DND-41 (cell line): Measurements from ENCODE around the gene KIAA0753.

Experiments
- ATAC-seq: fragments of 200-7000 bp; cut with Tn5 transposase; 3 replicates; pipeline ENCODE4 v1.9.1; 2021; ENCODE audit warnings: low read depth; ENCODE audit not compliant: insufficient read depth
- DNase-seq: peaks from one replicate; pipeline ENCODE4 v3.0.0-alpha.2; 2020
- H2AFZ ChIP-seq: 2 replicates; pipeline ENCODE4 v1.6.0; 2012; ENCODE audit warnings: low read depth, low read length
- H3K27ac ChIP-seq: 2 replicates; pipeline ENCODE4 v1.5.1; 2012; ENCODE audit warnings: low read length, inconsistent platforms
- H3K27me3 ChIP-seq: fragments of 200-600 bp; sonication (generic); 2 replicates; pipeline ENCODE4 v1.6.0; 2012; ENCODE audit warnings: low read length, mild to moderate bottlenecking, inconsistent platforms; ENCODE audit not compliant: insufficient read depth, poor library complexity
- H3K36me3 ChIP-seq: 2 replicates; pipeline ENCODE4 v1.5.1; 2012; ENCODE audit warnings: low read length, inconsistent platforms; ENCODE audit not compliant: insufficient read depth
- H3K4me1 ChIP-seq: 2 replicates; pipeline ENCODE4 v1.5.1; 2012; ENCODE audit warnings: mild to moderate bottlenecking, low read length; ENCODE audit not compliant: insufficient read depth
- H3K4me2 ChIP-seq: 2 replicates; pipeline ENCODE4 v1.6.0; 2012; ENCODE audit warnings: mild to moderate bottlenecking, moderate library complexity, low read length, inconsistent platforms; ENCODE audit not compliant: insufficient read depth
- H3K4me3 ChIP-seq, 2 experiments: fragments of 200-600 bp in 1 of 2; shearing (Covaris generic) in 1 of 2; 2 replicates each; pipeline ENCODE4 v1.5.1; 2012 to 2016; ENCODE audit warnings: inconsistent platforms in 2 of 2, low read length in 2 of 2, mild to moderate bottlenecking in 2 of 2, low read depth in 1 of 2, moderate library complexity in 1 of 2
- H3K79me2 ChIP-seq: 2 replicates; pipeline ENCODE4 v1.6.0; 2012; ENCODE audit warnings: low read length, inconsistent platforms; ENCODE audit not compliant: insufficient read depth
- H3K9ac ChIP-seq: 2 replicates; pipeline ENCODE4 v1.6.0; 2012; ENCODE audit warnings: low read depth, mild to moderate bottlenecking, inconsistent platforms, low read length, moderate library complexity
- H3K9me3 ChIP-seq: 2 replicates; pipeline ENCODE4 v1.5.1; 2012; ENCODE audit warnings: low read length, moderate library complexity, mild to moderate bottlenecking, inconsistent platforms; ENCODE audit not compliant: insufficient read depth, severe bottlenecking
- H4K20me1 ChIP-seq: 2 replicates; pipeline ENCODE4 v1.6.0; 2012; ENCODE audit warnings: low read length; ENCODE audit not compliant: insufficient read depth
- CTCF ChIP-seq: IDR thresholded peaks from 2 replicates; pipeline ENCODE4 v1.5.1; 2012; ENCODE audit warnings: borderline replicate concordance, low read length, moderate library complexity, mild to moderate bottlenecking; ENCODE audit not compliant: poor library complexity, severe bottlenecking; ENCODE audit errors: extremely low read depth
- EZH2 ChIP-seq: IDR thresholded peaks from 3 replicates; pipeline ENCODE4 v1.6.1; 2012; ENCODE audit warnings: borderline replicate concordance, low read depth, mild to moderate bottlenecking, moderate library complexity, low read length, inconsistent platforms; ENCODE audit not compliant: severe bottlenecking

The KIAA0753 gene

GRCh38 chr17:6669479-6670212, 29.1 kb upstream of the KIAA0753 start:
- Histone ChIP-seq H3K27ac (no peak overlapping the region), H2AFZ (no peak overlapping the region), H3K36me3 (no peaks in the 10 kb centered on the region), H3K4me2 (no peak overlapping the region), H4K20me1 (peaks cover 6% of the 10 kb centered on the region; the same call in 1 of the 2 replicates), H3K4me3 (no peak overlapping the region), H3K27me3 (peaks cover 14% of the 10 kb centered on the region), H3K9me3 (no peaks in the 10 kb centered on the region), H3K79me2 (no peaks in the 10 kb centered on the region), H3K4me1 (no peaks in the 10 kb centered on the region), H3K9ac (no peak overlapping the region)
- ATAC-seq (no peak), DNase-seq (no peak)
- no peak for TF ChIP-seq EZH2
- no peak for TF ChIP-seq CTCF

- Histone ChIP-seq H4K20me1 (0 out of 2 replicates have a peak, but pooled peaks cover 5% of the 10 kb centered on the region), H3K4me1 (no peaks in the 10 kb centered on the region), H3K9ac (no peak overlapping the region), H3K79me2 (no peaks in the 10 kb centered on the region), H3K27me3 (peaks cover 12% of the 10 kb centered on the region), H3K4me3 (no peak overlapping the region), H3K36me3 (no peaks in the 10 kb centered on the region), H3K4me2 (no peak overlapping the region), H3K9me3 (no peaks in the 10 kb centered on the region), H2AFZ (no peak overlapping the region), H3K27ac (no peak overlapping the region)
- TF ChIP-seq EZH2 (no peak), CTCF (no peak)
- DNase-seq (no peak), ATAC-seq (no peak)
These were observed 28.4 kb upstream of the KIAA0753 start for GRCh38 chr17:6668727-6669425.

- Histone ChIP-seq H2AFZ (no peak overlapping the region), H3K27me3 (peaks cover 15% of the 10 kb centered on the region), H3K79me2 (no peaks in the 10 kb centered on the region), H3K4me2 (no peak overlapping the region), H4K20me1 (0 out of 2 replicates have a peak, but pooled peaks cover 5% of the 10 kb centered on the region), H3K4me3 (no peak overlapping the region), H3K9me3 (no peaks in the 10 kb centered on the region), H3K4me1 (no peaks in the 10 kb centered on the region), H3K36me3 (no peaks in the 10 kb centered on the region), H3K9ac (no peak overlapping the region), H3K27ac (no peak overlapping the region)
- TF ChIP-seq EZH2, result no peak
- no peak for TF ChIP-seq CTCF
- DNase-seq (no peak), ATAC-seq (no peak)
These were observed 27.7 kb upstream of the KIAA0753 start for GRCh38 chr17:6668219-6668618.
